Right lobe of liver (tissue), 4 donors: ENCODE results near the gene MUC4.

ENCODE experiments used
- CTCF ChIP-seq, 4 donors: fragments of 200-600 bp in 3 of 4; fragments of 450-650 bp in 1 of 4; IDR thresholded peaks; one replicate each; pipeline versions ENCODE4 v1.5.1 to v1.8.0; 2016 to 2022; ENCODE audit warnings: antibody characterized with exemption in 4 of 4, mild to moderate bottlenecking in 2 of 4
- POLR2A ChIP-seq: fragments of 450-650 bp; IDR thresholded peaks from one replicate; pipeline ENCODE4 v1.6.1; 2017; ENCODE audit warnings: antibody characterized with exemption, mild to moderate bottlenecking
- donor health status: DM: no; HTN: no; CAD: no.
- donor health status: DM: no; HTN: no; CAD: no.
- donor health status: DM: no; HTN: yes; CAD: no.

DNA sequence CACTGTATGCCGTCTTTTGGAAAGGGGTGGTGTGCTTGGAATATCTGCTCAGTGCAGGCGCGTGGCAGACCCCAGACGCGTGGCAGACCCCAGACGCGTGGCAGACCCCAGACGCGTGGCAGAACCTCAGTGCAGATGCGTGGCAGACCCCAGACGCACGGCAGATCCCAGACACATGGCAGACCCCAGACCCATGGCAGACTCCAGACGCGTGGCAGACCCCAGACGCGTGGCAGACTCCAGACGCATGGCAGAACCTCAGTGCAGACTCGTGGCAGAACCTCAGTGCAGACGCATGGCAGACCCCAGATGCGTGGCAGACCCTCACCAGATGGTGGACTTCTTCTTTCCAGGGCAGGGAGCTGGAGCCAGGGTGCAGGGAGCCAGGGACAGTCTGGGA is 637 bp upstream of the MUC4 start:
- no peak for TF ChIP-seq POLR2A
- no peak for TF ChIP-seq CTCF (IDR thresholded peaks at IDR 0.05)
